Cardiac fibroblast (primary cell): ENCODE measurements around the gene CCL5.

Experiments
- DNase-seq, 2 donors: peaks; one replicate each; pipeline versions ENCODE4 v3.0.0 to v3.0.0-alpha.2; 2010; ENCODE audit warnings: low read depth in 2 of 2
- H3K4me3 ChIP-seq, 2 donors: replicated peaks in 1 of 2; 1 replicate in 1 of 2; 2 replicates in 1 of 2; pipeline ENCODE4 v1.5.1; 2011; ENCODE audit warnings: low read depth in 2 of 2, low read length in 2 of 2, mild to moderate bottlenecking in 2 of 2, moderate library complexity in 1 of 2
- TF ChIP-seq, protein P1 (sequence below): IDR thresholded peaks from one replicate; pipeline ENCODE4 v1.5.1; 2011; ENCODE audit warnings: low read depth, mild to moderate bottlenecking, low read length, inconsistent platforms

CCL5 gene

GRCh38 chr17:35879773-35880654 is at the start of gene CCL5:
TSS of gene CCL5 (minus strand) at chr17:35880360.
- no peak within 1 kb of the TSS for H3K4me3 ChIP-seq
- peak; percentile 38 to 67 for DNase-seq
- TF ChIP-seq, protein P1, sequence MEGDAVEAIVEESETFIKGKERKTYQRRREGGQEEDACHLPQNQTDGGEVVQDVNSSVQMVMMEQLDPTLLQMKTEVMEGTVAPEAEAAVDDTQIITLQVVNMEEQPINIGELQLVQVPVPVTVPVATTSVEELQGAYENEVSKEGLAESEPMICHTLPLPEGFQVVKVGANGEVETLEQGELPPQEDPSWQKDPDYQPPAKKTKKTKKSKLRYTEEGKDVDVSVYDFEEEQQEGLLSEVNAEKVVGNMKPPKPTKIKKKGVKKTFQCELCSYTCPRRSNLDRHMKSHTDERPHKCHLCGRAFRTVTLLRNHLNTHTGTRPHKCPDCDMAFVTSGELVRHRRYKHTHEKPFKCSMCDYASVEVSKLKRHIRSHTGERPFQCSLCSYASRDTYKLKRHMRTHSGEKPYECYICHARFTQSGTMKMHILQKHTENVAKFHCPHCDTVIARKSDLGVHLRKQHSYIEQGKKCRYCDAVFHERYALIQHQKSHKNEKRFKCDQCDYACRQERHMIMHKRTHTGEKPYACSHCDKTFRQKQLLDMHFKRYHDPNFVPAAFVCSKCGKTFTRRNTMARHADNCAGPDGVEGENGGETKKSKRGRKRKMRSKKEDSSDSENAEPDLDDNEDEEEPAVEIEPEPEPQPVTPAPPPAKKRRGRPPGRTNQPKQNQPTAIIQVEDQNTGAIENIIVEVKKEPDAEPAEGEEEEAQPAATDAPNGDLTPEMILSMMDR, result no peak

DNA sequence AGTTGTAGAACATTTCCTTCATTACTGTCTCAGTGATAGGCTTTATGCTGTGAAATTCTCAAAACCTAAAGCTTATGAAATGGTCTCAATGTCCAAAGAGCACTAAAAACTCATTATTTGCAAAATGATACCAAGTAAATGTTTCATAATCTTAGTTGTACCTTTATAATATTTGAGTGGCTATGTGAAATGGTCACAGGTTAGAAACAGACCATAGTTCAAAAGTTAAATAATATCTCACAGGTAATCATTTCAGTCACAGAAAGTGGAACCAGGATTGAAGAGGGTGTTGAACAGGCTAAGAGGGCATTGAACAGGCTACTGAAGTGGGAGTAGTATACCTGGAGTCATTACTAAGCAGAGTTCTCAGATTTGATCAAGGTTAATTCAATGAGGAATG is 47.6 kb upstream of the CCL5 start:
- no peak overlapping the region for H3K4me3 ChIP-seq
- TF ChIP-seq, protein P1, result no peak
- no peak for DNase-seq

DNA sequence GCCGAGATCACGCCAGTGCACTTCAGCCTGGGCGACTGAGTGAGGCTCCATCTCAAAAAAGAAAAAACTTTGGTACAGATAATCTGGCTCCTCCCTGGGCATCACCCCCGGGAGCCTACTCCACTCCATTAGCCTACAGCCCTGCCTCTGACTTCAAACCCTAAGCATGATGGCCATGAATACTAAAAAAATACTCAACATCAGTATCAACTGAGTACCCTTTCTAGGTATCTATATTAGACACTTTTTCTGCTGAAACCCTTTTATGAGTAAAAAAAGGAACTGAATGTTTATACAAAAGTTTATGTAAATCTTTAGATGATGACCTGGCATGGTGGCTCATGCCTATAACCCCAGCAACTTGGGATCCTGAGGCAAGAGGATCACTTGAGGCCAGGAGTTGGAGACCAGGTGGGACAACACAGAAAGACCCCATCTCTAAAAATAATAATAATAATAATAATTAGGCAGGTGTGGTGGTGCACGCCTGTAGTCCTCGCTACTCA is 43.5 kb upstream of the CCL5 start:
- no peak for DNase-seq
- TF ChIP-seq, protein P1, result no peak
- no peak overlapping the region for H3K4me3 ChIP-seq

DNA sequence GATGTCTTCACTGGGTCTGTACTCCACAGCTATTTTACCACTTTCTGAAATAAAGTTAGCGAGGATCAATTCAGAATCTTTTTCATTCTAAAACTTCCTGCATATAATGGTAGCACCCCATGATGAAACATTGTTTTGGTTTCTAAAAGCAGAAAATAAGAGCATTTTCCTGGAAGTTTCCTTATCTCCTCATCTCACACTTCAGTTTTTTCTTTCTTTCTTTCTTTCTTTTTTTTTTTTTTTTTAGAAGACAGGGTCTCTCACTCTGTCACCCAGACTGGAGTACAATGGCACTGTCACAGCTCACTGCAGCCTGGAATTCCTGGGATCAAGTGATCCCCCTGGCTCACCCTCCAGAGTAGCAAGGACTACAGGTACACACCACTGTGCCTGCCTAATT is 40.1 kb upstream of the CCL5 start:
- H3K4me3 ChIP-seq, result no peak overlapping the region
- no peak for DNase-seq
- TF ChIP-seq, protein P1, result no peak

DNA sequence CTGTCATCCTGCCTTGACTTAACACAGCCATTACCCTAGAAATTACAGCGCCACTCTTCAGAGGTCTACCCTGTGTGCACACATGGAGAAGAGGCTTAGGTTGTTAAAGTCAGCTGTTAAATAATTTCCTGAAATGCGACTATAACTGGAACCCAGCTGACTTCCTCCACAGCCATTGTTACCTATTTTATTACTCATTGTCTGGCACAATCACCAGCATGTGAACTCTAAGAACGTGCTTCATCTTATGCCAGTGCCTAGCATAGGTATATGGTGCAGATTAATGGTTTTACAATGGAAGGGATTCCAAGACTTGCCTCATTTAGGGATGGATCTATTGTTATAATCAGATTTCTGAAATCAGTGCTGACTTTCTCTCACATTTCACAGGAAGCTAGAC is 38.5 kb upstream of the CCL5 start:
- TF ChIP-seq, protein P1, result no peak
- DNase-seq, result peak in 1 of 2 donors; percentile 28
- no peak overlapping the region for H3K4me3 ChIP-seq

DNA sequence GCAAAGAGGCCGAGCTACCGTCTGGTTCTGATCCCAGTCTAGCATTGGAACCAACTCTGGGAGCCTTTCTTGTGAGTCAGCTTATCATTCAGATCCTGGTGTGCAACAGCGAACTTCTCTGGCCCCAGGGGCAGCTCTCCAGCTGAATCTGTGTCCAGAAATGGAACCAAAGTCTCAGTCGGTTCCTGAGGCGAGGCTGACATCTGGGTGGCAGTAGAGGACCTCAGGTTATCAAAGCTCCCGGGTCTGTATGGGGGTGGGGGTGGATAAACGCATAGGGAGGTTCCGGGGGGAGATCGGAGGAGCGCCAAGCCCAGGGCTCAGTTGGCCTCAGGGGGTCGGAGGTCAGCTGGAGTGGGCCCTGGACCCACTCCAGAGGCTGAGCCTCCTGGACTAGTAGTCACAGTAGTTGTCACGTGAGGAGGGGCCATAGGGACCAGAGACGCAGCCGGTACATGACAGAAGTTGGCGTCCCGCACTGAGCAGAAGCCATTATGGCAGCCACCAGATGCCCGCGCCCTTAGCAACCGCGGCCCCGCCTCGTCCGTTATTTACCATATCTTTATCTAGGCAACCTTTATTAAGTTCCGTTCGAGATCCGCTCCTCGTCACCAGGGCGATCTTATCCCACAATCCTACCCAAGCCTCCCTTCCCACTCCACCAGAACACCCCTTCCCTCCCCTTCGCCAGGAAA is 37.5 kb upstream of the CCL5 start:
- TF ChIP-seq, protein P1, result no peak
- DNase-seq, result no peak
- no peak overlapping the region for H3K4me3 ChIP-seq
